ENCODE measurements around the gene HMCN2. TPM values are rescaled to one million over a fixed set of nuclear protein-coding genes. Genes with fewer than 3 reads are reported as not detected.

Gene HMCN2
- total and polyA plus RNA-seq, 2 of the 4 experiments (the other 2 are of a cell fraction): 0.02 TPM; not detected in 1

DNA sequence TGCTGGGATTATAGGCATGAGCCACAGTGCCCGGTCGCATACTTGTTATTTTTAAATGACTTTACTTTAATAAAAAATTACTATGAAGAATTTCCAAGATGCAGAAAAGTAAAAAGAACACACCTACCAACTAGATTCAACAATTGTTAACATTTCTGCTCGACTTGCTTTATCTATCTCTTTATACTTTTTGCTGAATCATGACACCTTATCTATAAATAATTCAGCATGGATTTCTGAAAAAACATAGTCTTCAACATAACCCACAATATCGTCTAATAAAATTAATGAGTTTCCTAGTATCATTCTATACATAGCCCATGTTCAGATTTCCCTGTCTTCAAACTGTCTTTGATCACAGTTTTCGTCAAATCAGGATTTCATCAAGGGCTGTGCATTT lies 25.9 kb downstream of the HMCN2 start:
- intact Hi-C loops (cut with micrococcal nuclease): no loop called here
- Histone ChIP-seq H2BK20ac (ENCODE audit: low read depth, low read length) (no peak overlapping the region), H4K5ac (ENCODE audit: low read depth, low read length) (no peak overlapping the region), H3K79me1 (ENCODE audit: low read depth in 1 of 2, low read length in 2 of 2) (no peaks in the 10 kb centered on the region), H3K4ac (ENCODE audit: low read depth, low read length) (no peak overlapping the region), H3K4me1 (ENCODE audit: control insufficient read depth, insufficient read depth, low read length) (peaks cover 3% of the 10 kb centered on the region; the same call in 1 of the 2 replicates), H3K9ac (ENCODE audit: low read depth, low read length) (no peak overlapping the region), H2AK9ac (replicated peaks; ENCODE audit: low read depth, low read length, poor library complexity) (no peak overlapping the region), H3K36me3 (ENCODE audit: control insufficient read depth, insufficient read depth, low read length) (no peaks in the 10 kb centered on the region), H2BK5ac (ENCODE audit: low read depth, low read length, poor library complexity, severe bottlenecking) (no peak overlapping the region), H4K8ac (ENCODE audit: low read depth in 2 of 2, low read length in 2 of 2) (no peak overlapping the region), H3K9me3 (ENCODE audit: control insufficient read depth, insufficient read depth, low read length) (no peaks in the 10 kb centered on the region; the same call in 1 of the 2 replicates), H3K56ac (ENCODE audit: extremely low read depth, insufficient read depth, low read length) (no peak overlapping the region), H3K27ac (ENCODE audit: insufficient read depth, low read length) (no peak overlapping the region), H2AFZ (replicated peaks; ENCODE audit: low read length, poor library complexity) (no peak overlapping the region), H3K14ac (replicated peaks; ENCODE audit: low read depth, low read length) (no peak overlapping the region), H3K9me1 (ENCODE audit: insufficient read depth, low read length) (no peaks in the 10 kb centered on the region), H2BK15ac (ENCODE audit: low read depth, low read length) (no peak overlapping the region), H4K91ac (ENCODE audit: insufficient read depth, low read depth, low read length) (no peak overlapping the region), H4K20me1 (ENCODE audit: insufficient read depth, low read length) (no peaks in the 10 kb centered on the region), H3K18ac (ENCODE audit: low read depth, low read length) (no peak overlapping the region), H2BK120ac (ENCODE audit: low read depth, low read length) (no peak overlapping the region), H3K4me3 (ENCODE audit: insufficient read depth, low read depth, low read length) (no peak overlapping the region), H2AK5ac (ENCODE audit: low read depth, low read length) (no peak overlapping the region), H3K4me2 (ENCODE audit: low read depth, low read length) (no peak overlapping the region), H3K23ac (ENCODE audit: low read depth, low read length) (no peak overlapping the region), H3K27me3 (ENCODE audit: control insufficient read depth, insufficient read depth, low read length) (peaks cover 73% of the 10 kb centered on the region)
- CTCF ChIA-PET: no interaction called here
- no CpG with 5 or more reads among the region's 5 CpGs for WGBS, 2 experiments (ENCODE audit: extremely low coverage in 2 of 2, insufficient read length in 1 of 2)
- ATAC-seq (ENCODE audit: low read depth) (no peak), DNase-seq (no peak)
- in situ Hi-C loops (cut with MboI; ENCODE audit: low sequenced_read_pairs): no loop called here
- POLR2A ChIA-PET (ENCODE audit: unreplicated experiment): no interaction called here
- peak; percentile 17; the same call in 1 of the 2 replicates for TF ChIP-seq NFE2L2 (IDR thresholded peaks at IDR 0.05; ENCODE audit: low read depth, low read length)
- TF ChIP-seq, protein P1, sequence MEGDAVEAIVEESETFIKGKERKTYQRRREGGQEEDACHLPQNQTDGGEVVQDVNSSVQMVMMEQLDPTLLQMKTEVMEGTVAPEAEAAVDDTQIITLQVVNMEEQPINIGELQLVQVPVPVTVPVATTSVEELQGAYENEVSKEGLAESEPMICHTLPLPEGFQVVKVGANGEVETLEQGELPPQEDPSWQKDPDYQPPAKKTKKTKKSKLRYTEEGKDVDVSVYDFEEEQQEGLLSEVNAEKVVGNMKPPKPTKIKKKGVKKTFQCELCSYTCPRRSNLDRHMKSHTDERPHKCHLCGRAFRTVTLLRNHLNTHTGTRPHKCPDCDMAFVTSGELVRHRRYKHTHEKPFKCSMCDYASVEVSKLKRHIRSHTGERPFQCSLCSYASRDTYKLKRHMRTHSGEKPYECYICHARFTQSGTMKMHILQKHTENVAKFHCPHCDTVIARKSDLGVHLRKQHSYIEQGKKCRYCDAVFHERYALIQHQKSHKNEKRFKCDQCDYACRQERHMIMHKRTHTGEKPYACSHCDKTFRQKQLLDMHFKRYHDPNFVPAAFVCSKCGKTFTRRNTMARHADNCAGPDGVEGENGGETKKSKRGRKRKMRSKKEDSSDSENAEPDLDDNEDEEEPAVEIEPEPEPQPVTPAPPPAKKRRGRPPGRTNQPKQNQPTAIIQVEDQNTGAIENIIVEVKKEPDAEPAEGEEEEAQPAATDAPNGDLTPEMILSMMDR (conservative IDR thresholded peaks at IDR 0.05; ENCODE audit: low read depth, low read length): no peak
- dilution Hi-C loops (cut with HindIII; ENCODE audit: low sequenced_read_pairs, unreplicated experiment): no loop called here
- BruUV-seq (replicated peaks): no TSS peak
